Measurements from ENCODE around the gene TSPOAP1.

Gene TSPOAP1

GRCh38 chr17:58320163-58320558 lies 8.4 kb downstream of the TSPOAP1 start:
- no peak overlapping the region for H2AFZ ChIP-seq (ENCODE audit: low read length)
- H3K4me2 ChIP-seq (ENCODE audit: low read depth, low read length, poor library complexity, severe bottlenecking) = no peak overlapping the region
- no peaks in the 10 kb centered on the region for H3F3A ChIP-seq (ENCODE audit: low read depth)
- H3K9me2 ChIP-seq (replicated peaks; ENCODE audit: low read depth, low read length) = no peaks in the 10 kb centered on the region
- H3K27me3 ChIP-seq (ENCODE audit: insufficient read depth, low read length, poor library complexity, severe bottlenecking) = no peaks in the 10 kb centered on the region
- no peaks in the 10 kb centered on the region for H3K9me3 ChIP-seq (ENCODE audit: insufficient read depth, low read depth, low read length)
- no peak overlapping the region for H3K4me3 ChIP-seq (ENCODE audit: low read length, poor library complexity, severe bottlenecking)
- no peak overlapping the region for H3K9ac ChIP-seq (ENCODE audit: low read depth, low read length, poor library complexity, severe bottlenecking)
- TF ChIP-seq CTCF (conservative IDR thresholded peaks at IDR 0.05; ENCODE audit: low read length) = no peak
- TF ChIP-seq EZH2phosphoT487 (IDR thresholded peaks at IDR 0.05; ENCODE audit: borderline replicate concordance) = no peak
- peaks cover 31% of the 10 kb centered on the region for H3K79me2 ChIP-seq (ENCODE audit: insufficient read depth, low read length)
- H3K4me1 ChIP-seq (ENCODE audit: insufficient read depth, low read length, poor library complexity, severe bottlenecking) = peaks cover 15% of the 10 kb centered on the region
- H4K20me1 ChIP-seq (ENCODE audit: insufficient read depth, low read length, poor library complexity, severe bottlenecking) = peaks cover 47% of the 10 kb centered on the region
- peaks cover 55% of the 10 kb centered on the region; the same call in 1 of the 2 replicates for H3K36me3 ChIP-seq (ENCODE audit: insufficient read depth, low read length)

GRCh38 chr17:58319173-58320162 lies 9.1 kb downstream of the TSPOAP1 start:
- no peak overlapping the region for H3K4me2 ChIP-seq (ENCODE audit: low read depth, low read length, poor library complexity, severe bottlenecking)
- peaks cover 40% of the 10 kb centered on the region for H4K20me1 ChIP-seq (ENCODE audit: insufficient read depth, low read length, poor library complexity, severe bottlenecking)
- no peaks in the 10 kb centered on the region for H3K9me2 ChIP-seq (replicated peaks; ENCODE audit: low read depth, low read length)
- H3K4me1 ChIP-seq (ENCODE audit: insufficient read depth, low read length, poor library complexity, severe bottlenecking) = peaks cover 15% of the 10 kb centered on the region
- H3K36me3 ChIP-seq (ENCODE audit: insufficient read depth, low read length) = peaks cover 56% of the 10 kb centered on the region; the same call in 1 of the 2 replicates
- peaks cover 27% of the 10 kb centered on the region for H3K79me2 ChIP-seq (ENCODE audit: insufficient read depth, low read length)
- no peak overlapping the region for H3K4me3 ChIP-seq (ENCODE audit: low read length, poor library complexity, severe bottlenecking)
- no peak overlapping the region for H3K9ac ChIP-seq (ENCODE audit: low read depth, low read length, poor library complexity, severe bottlenecking)
- H2AFZ ChIP-seq (ENCODE audit: low read length) = no peak overlapping the region
- H3F3A ChIP-seq (ENCODE audit: low read depth) = no peaks in the 10 kb centered on the region
- H3K9me3 ChIP-seq (ENCODE audit: insufficient read depth, low read depth, low read length) = no peaks in the 10 kb centered on the region
- H3K27me3 ChIP-seq (ENCODE audit: insufficient read depth, low read length, poor library complexity, severe bottlenecking) = no peaks in the 10 kb centered on the region
- TF ChIP-seq CTCF (conservative IDR thresholded peaks at IDR 0.05; ENCODE audit: low read length) = no peak
- no peak for TF ChIP-seq EZH2phosphoT487 (IDR thresholded peaks at IDR 0.05; ENCODE audit: borderline replicate concordance)

- Histone ChIP-seq H3K79me2 (ENCODE audit: insufficient read depth, low read length) (peaks cover 24% of the 10 kb centered on the region), H3K4me1 (ENCODE audit: insufficient read depth, low read length, poor library complexity, severe bottlenecking) (peaks cover 15% of the 10 kb centered on the region), H3K9me2 (replicated peaks; ENCODE audit: low read depth, low read length) (no peaks in the 10 kb centered on the region), H3K27me3 (ENCODE audit: insufficient read depth, low read length, poor library complexity, severe bottlenecking) (no peaks in the 10 kb centered on the region), H3K9me3 (ENCODE audit: insufficient read depth, low read depth, low read length) (no peaks in the 10 kb centered on the region), H3K9ac (ENCODE audit: low read depth, low read length, poor library complexity, severe bottlenecking) (peak overlapping the region; percentile 57), H3K36me3 (ENCODE audit: insufficient read depth, low read length) (peaks cover 57% of the 10 kb centered on the region; the same call in 1 of the 2 replicates), H3K4me3 (ENCODE audit: low read length, poor library complexity, severe bottlenecking) (no peak overlapping the region), H3F3A (ENCODE audit: low read depth) (no peaks in the 10 kb centered on the region), H4K20me1 (ENCODE audit: insufficient read depth, low read length, poor library complexity, severe bottlenecking) (peaks cover 36% of the 10 kb centered on the region), H3K4me2 (ENCODE audit: low read depth, low read length, poor library complexity, severe bottlenecking) (peak overlapping the region; percentile 37), H2AFZ (ENCODE audit: low read length) (no peak overlapping the region)
- TF ChIP-seq EZH2phosphoT487 (IDR thresholded peaks at IDR 0.05; ENCODE audit: borderline replicate concordance) (no peak), CTCF (conservative IDR thresholded peaks at IDR 0.05; ENCODE audit: low read length) (no peak)
These were observed 9.9 kb downstream of the TSPOAP1 start for GRCh38 chr17:58318627-58319172.
